CD4-positive, CD25-positive, alpha-beta regulatory T cell (primary cell): ENCODE data around the gene ZNF701. TPM values are rescaled to one million over a fixed set of nuclear protein-coding genes. Genes with fewer than 3 reads are reported as not detected.
A peak's percentile ranks its signal among the peaks of the same experiment; 100 is the strongest.
"Not testable (repeated sequence)": the region's sequence is repeated elsewhere in the genome, so short reads cannot be mapped to it uniquely, and the experiment has no call there.

ENCODE experiments used
- ATAC-seq, 2 donors: fragments of 150-1000 bp; cut with Tn5 transposase; one replicate each; pipeline ENCODE4 v1.10.0; 2021; ENCODE audit warnings: low read depth in 2 of 2, moderate number of reproducible peaks in 2 of 2, moderate library complexity in 1 of 2
- DNase-seq, 3 donors: peaks; one replicate each; pipeline versions ENCODE4 v3.0.0 to v3.0.0-alpha.2; 2012 to 2022; ENCODE audit warnings: mixed read lengths in 1 of 3
- H3K27ac ChIP-seq: one replicate; pipeline ENCODE4 v1.7.0; 2013; ENCODE audit warnings: mild to moderate bottlenecking, low read length; ENCODE audit not compliant: insufficient read depth, poor library complexity, severe bottlenecking
- H3K27me3 ChIP-seq: one replicate; pipeline ENCODE4 v1.7.0; 2013; ENCODE audit warnings: low read length; ENCODE audit not compliant: control insufficient read depth, insufficient read depth
- H3K36me3 ChIP-seq: one replicate; pipeline ENCODE4 v1.7.0; 2013; ENCODE audit warnings: mild to moderate bottlenecking, low read length, moderate library complexity; ENCODE audit not compliant: control insufficient read depth, insufficient read depth
- H3K4me1 ChIP-seq: 2 replicates; pipeline ENCODE4 v1.7.0; 2013; ENCODE audit warnings: mild to moderate bottlenecking, low read length; ENCODE audit not compliant: insufficient read depth, control insufficient read depth, poor library complexity, severe bottlenecking
- H3K4me3 ChIP-seq: one replicate; pipeline ENCODE4 v1.7.0; 2013; ENCODE audit warnings: low read depth, mild to moderate bottlenecking, low read length, moderate library complexity
- H3K9me3 ChIP-seq, 2 experiments: 1 replicate in 1 of 2; 2 replicates in 1 of 2; pipeline ENCODE4 v1.7.0; 2013; ENCODE audit warnings: low read length in 2 of 2, mild to moderate bottlenecking in 1 of 2, moderate library complexity in 1 of 2; ENCODE audit not compliant: control insufficient read depth in 2 of 2
- H3K27ac Mint-ChIP-seq, 3 donors: one replicate each; pipeline ENCODE4 v1.8.0; 2020 to 2022; ENCODE audit warnings: mild to moderate bottlenecking in 3 of 3, mixed read lengths in 3 of 3, moderate library complexity in 2 of 3
- H3K27me3 Mint-ChIP-seq: one replicate; pipeline ENCODE4 v1.8.0; 2022; ENCODE audit warnings: mild to moderate bottlenecking, mixed read lengths
- H3K36me3 Mint-ChIP-seq: one replicate; pipeline ENCODE4 v1.8.0; 2020; ENCODE audit warnings: mixed read lengths
- H3K4me1 Mint-ChIP-seq, 4 donors: one replicate each; pipeline ENCODE4 v1.8.0; 2020 to 2022; ENCODE audit warnings: mixed read lengths in 4 of 4, mild to moderate bottlenecking in 1 of 4
- H3K4me3 Mint-ChIP-seq, 4 donors: one replicate each; pipeline ENCODE4 v1.8.0; 2020 to 2022; ENCODE audit warnings: mild to moderate bottlenecking in 4 of 4, mixed read lengths in 4 of 4, moderate library complexity in 3 of 4
- H3K9me3 Mint-ChIP-seq, 7 donors: one replicate each; pipeline ENCODE4 v1.8.0; 2020 to 2022; ENCODE audit warnings: mixed read lengths in 7 of 7, mild to moderate bottlenecking in 3 of 7, moderate library complexity in 2 of 7
- polyA plus RNA-seq, 4 donors: library from polyadenylated mRNA; unstranded; fragments of 300-500 nt; fragmentation: Illumina TruSeq; gene quantifications; one replicate each; pipeline ENCODE4 v1.2.3, GENCODE V29; 2021
- total RNA-seq: library from RNA; stranded (reverse); gene quantifications from one replicate; pipeline ENCODE4 v1.2.3, GENCODE V29; 2022

Gene ZNF701
- total and polyA plus RNA-seq, 5 donors from 2014 or later: 10.1 to 16.1 (median 13.7) TPM

GRCh38 chr19:52622261-52622660 lies 52.2 kb downstream of the ZNF701 start:
- H3K9me3 ChIP-seq: peaks cover 51 to 83% of the 10 kb centered on the region in 2 experiments
- DNase-seq (no peak), ATAC-seq (no peak)
- H3K27ac ChIP-seq: no peak overlapping the region
- no peak overlapping the region for H3K4me3 ChIP-seq
- Mint-ChIP-seq H3K27ac (peak overlapping the region in 1 of 3 donors; percentile 29), H3K27me3 (no peaks in the 10 kb centered on the region), H3K4me3 (peak overlapping the region in 1 of 4 donors; percentile 52), H3K36me3 (peaks cover 15% of the 10 kb centered on the region), H3K4me1 (peaks cover 0 to 19% (median 11%) of the 10 kb centered on the region in 4 donors), H3K9me3 (peaks cover 0 to 47% (median 13%) of the 10 kb centered on the region in 7 donors)
- H3K36me3 ChIP-seq: peaks cover 89% of the 10 kb centered on the region
- no peaks in the 10 kb centered on the region for H3K4me1 ChIP-seq
- H3K27me3 ChIP-seq: no peaks in the 10 kb centered on the region

GRCh38 chr19:52626915-52627314 lies 56.8 kb downstream of the ZNF701 start:
- H3K9me3 Mint-ChIP-seq: peaks cover 0 to 24% (median 4%) of the 10 kb centered on the region in 7 donors
- H3K27me3 Mint-ChIP-seq: no peaks in the 10 kb centered on the region
- ATAC-seq (no peak), DNase-seq (no peak)
- H3K36me3 Mint-ChIP-seq: peaks cover 37% of the 10 kb centered on the region
- H3K4me3 Mint-ChIP-seq: no peak overlapping the region
- Histone ChIP-seq H3K27ac (no peak overlapping the region), H3K27me3 (no peaks in the 10 kb centered on the region), H3K9me3 (peaks cover 31 to 50% of the 10 kb centered on the region in 2 experiments), H3K36me3 (peaks cover 51% of the 10 kb centered on the region), H3K4me1 (no peaks in the 10 kb centered on the region), H3K4me3 (no peak overlapping the region)
- no peak overlapping the region for H3K27ac Mint-ChIP-seq
- peaks cover 0 to 22% (median 4%) of the 10 kb centered on the region in 4 donors for H3K4me1 Mint-ChIP-seq

GRCh38 chr19:52627441-52627840 lies 57.4 kb downstream of the ZNF701 start:
- H3K27me3 ChIP-seq, H3K4me1 ChIP-seq, H3K27ac ChIP-seq, H3K27ac Mint-ChIP-seq, DNase-seq, H3K27me3 Mint-ChIP-seq, H3K4me3 ChIP-seq, H3K4me3 Mint-ChIP-seq, ATAC-seq: not testable (repeated sequence)
- peaks cover 37% of the 10 kb centered on the region for H3K36me3 Mint-ChIP-seq
- peaks cover 27 to 45% of the 10 kb centered on the region in 2 experiments for H3K9me3 ChIP-seq
- H3K4me1 Mint-ChIP-seq: peaks cover 0 to 21% (median 5%) of the 10 kb centered on the region in 4 donors
- peaks cover 0 to 21% (median 4%) of the 10 kb centered on the region in 7 donors for H3K9me3 Mint-ChIP-seq
- peaks cover 46% of the 10 kb centered on the region for H3K36me3 ChIP-seq

GRCh38 chr19:52635786-52636570 lies 65.9 kb downstream of the ZNF701 start:
- H3K4me1 Mint-ChIP-seq: peaks cover 5 to 37% (median 19%) of the 10 kb centered on the region in 4 donors
- peaks cover 23% of the 10 kb centered on the region for H3K36me3 Mint-ChIP-seq
- H3K4me3 Mint-ChIP-seq: peak overlapping the region; percentile 94 to 99 (median 96)
- no peak overlapping the region for H3K27ac ChIP-seq
- DNase-seq: no peak
- peaks cover 10% of the 10 kb centered on the region for H3K4me1 ChIP-seq
- H3K4me3 ChIP-seq: no peak overlapping the region
- H3K27me3 Mint-ChIP-seq: no peaks in the 10 kb centered on the region
- H3K9me3 ChIP-seq: peaks cover 2 to 9% of the 10 kb centered on the region in 2 experiments
- peaks cover 0 to 14% (median 4%) of the 10 kb centered on the region in 7 donors for H3K9me3 Mint-ChIP-seq
- peaks cover 11% of the 10 kb centered on the region for H3K36me3 ChIP-seq
- no peaks in the 10 kb centered on the region for H3K27me3 ChIP-seq
- no peak for ATAC-seq
- H3K27ac Mint-ChIP-seq: no peak overlapping the region

Other genes with a start within 250 kb of the ZNF701 start
- 0.67 TPM for gene ZNF610, start 234.0 kb upstream of the ZNF701 start, total RNA-seq
- 1 to 10 TPM in 2 of 4 donors, under 1 TPM in 1, not detected in 1; 0.37 to 3.6 (median 3.0) TPM for gene ZNF610, start 234.0 kb upstream of the ZNF701 start, polyA plus RNA-seq
- 17.9 TPM for gene ZNF880, start 200.4 kb upstream of the ZNF701 start, total RNA-seq
- gene ZNF880, start 200.4 kb upstream of the ZNF701 start, polyA plus RNA-seq: 10 to 100 TPM; 26.4 to 34.3 (median 28.1) TPM
- gene ZNF528, start 172.4 kb upstream of the ZNF701 start, total RNA-seq: 19.0 TPM
- 1 to 10 TPM; 7.1 to 9.4 (median 8.6) TPM for gene ZNF528, start 172.4 kb upstream of the ZNF701 start, polyA plus RNA-seq
- gene ZNF534, start 141.1 kb upstream of the ZNF701 start, total RNA-seq: not detected
- gene ZNF534, start 141.1 kb upstream of the ZNF701 start, polyA plus RNA-seq: not detected
- 0.27 TPM for gene ZNF578, start 116.7 kb upstream of the ZNF701 start, total RNA-seq
- gene ZNF578, start 116.7 kb upstream of the ZNF701 start, polyA plus RNA-seq: 1 to 10 TPM; 2.5 to 5.9 (median 3.1) TPM
- 19.3 TPM for gene ZNF808, start 42.6 kb upstream of the ZNF701 start, total RNA-seq
- 10 to 100 TPM in 1 of 4 donors, 1 to 10 TPM in 3; 7.2 to 11.5 (median 7.4) TPM for gene ZNF808, start 42.6 kb upstream of the ZNF701 start, polyA plus RNA-seq
- gene ZNF83, start 68.1 kb downstream of the ZNF701 start, total RNA-seq: 63.7 TPM
- 10 to 100 TPM in 2 of 4 donors, 1 to 10 TPM in 2; 8.3 to 13.9 (median 11.3) TPM for gene ZNF83, start 68.1 kb downstream of the ZNF701 start, polyA plus RNA-seq
- gene ZNF611, start 164.8 kb downstream of the ZNF701 start, total RNA-seq: 26.9 TPM
- 10 to 100 TPM; 19.0 to 34.1 (median 24.2) TPM for gene ZNF611, start 164.8 kb downstream of the ZNF701 start, polyA plus RNA-seq
- gene ZNF600, start 216.5 kb downstream of the ZNF701 start, total RNA-seq: 22.3 TPM
- gene ZNF600, start 216.5 kb downstream of the ZNF701 start, polyA plus RNA-seq: 10 to 100 TPM in 2 of 4 donors, 1 to 10 TPM in 2; 4.3 to 20.8 (median 14.3) TPM